H9 (cell line): Measurements from ENCODE around the gene FAM53A. TPM values are rescaled to one million over a fixed set of nuclear protein-coding genes. Genes with fewer than 3 reads are reported as not detected.

Source experiments
- DNase-seq: peaks from one replicate; pipeline ENCODE4 v3.0.0-alpha.2; 2017
- H2AFZ ChIP-seq: one replicate; pipeline ENCODE4 v1.6.1; 2013; ENCODE audit warnings: mild to moderate bottlenecking, low read length, control low read depth, moderate library complexity
- H2AK5ac ChIP-seq: 2 replicates; pipeline ENCODE4 v1.6.1; 2013; ENCODE audit warnings: low read length, control low read depth, mixed read lengths; ENCODE audit not compliant: insufficient read length
- H2BK120ac ChIP-seq: one replicate; pipeline ENCODE4 v1.6.1; 2013; ENCODE audit warnings: low read depth, mild to moderate bottlenecking, low read length, control low read depth, inconsistent platforms; ENCODE audit not compliant: poor library complexity, severe bottlenecking
- H2BK12ac ChIP-seq: 2 replicates; pipeline ENCODE4 v1.6.1; 2013; ENCODE audit warnings: low read length, control low read depth, mixed read lengths, low read depth; ENCODE audit not compliant: insufficient read length
- H2BK15ac ChIP-seq: 2 replicates; pipeline ENCODE4 v1.6.1; 2013; ENCODE audit warnings: low read depth, low read length, control low read depth
- H2BK20ac ChIP-seq: one replicate; pipeline ENCODE4 v1.6.1; 2013; ENCODE audit warnings: low read depth, mild to moderate bottlenecking, low read length, control low read depth, inconsistent platforms; ENCODE audit not compliant: poor library complexity, severe bottlenecking
- H2BK5ac ChIP-seq: 2 replicates; pipeline ENCODE4 v1.6.1; 2013; ENCODE audit warnings: low read length, control low read depth, mixed read lengths; ENCODE audit not compliant: insufficient read length
- H3K14ac ChIP-seq: 2 replicates; pipeline ENCODE4 v1.6.1; 2013; ENCODE audit warnings: low read length, control low read depth; ENCODE audit not compliant: insufficient read depth
- H3K18ac ChIP-seq: 2 replicates; pipeline ENCODE4 v1.6.1; 2013; ENCODE audit warnings: low read depth, mild to moderate bottlenecking, mixed read lengths, low read length, control low read depth; ENCODE audit not compliant: insufficient read length
- H3K23ac ChIP-seq: 2 replicates; pipeline ENCODE4 v1.6.1; 2013; ENCODE audit warnings: low read length, control low read depth, mixed read lengths, low read depth; ENCODE audit not compliant: insufficient read length
- H3K23me2 ChIP-seq: 2 replicates; pipeline ENCODE4 v1.6.1; 2013; ENCODE audit warnings: low read depth, mild to moderate bottlenecking, mixed read lengths, low read length, control low read depth; ENCODE audit not compliant: insufficient read length, poor library complexity, severe bottlenecking
- H3K27ac ChIP-seq: 2 replicates; pipeline ENCODE4 v1.5.1; 2013; ENCODE audit warnings: low read length, control low read depth, mixed read lengths, low read depth; ENCODE audit not compliant: insufficient read length
- H3K27me3 ChIP-seq: 2 replicates; pipeline ENCODE4 v1.6.1; 2013; ENCODE audit warnings: low read length, control low read depth, inconsistent platforms; ENCODE audit not compliant: insufficient read depth
- H3K4ac ChIP-seq: 2 replicates; pipeline ENCODE4 v1.6.1; 2013; ENCODE audit warnings: low read depth, mild to moderate bottlenecking, control low read depth, inconsistent platforms, low read length, moderate library complexity
- H3K4me1 ChIP-seq: 2 replicates; pipeline ENCODE4 v1.6.1; 2013; ENCODE audit warnings: low read length, control low read depth, inconsistent platforms; ENCODE audit not compliant: insufficient read depth
- H3K4me2 ChIP-seq: 2 replicates; pipeline ENCODE4 v1.6.1; 2013; ENCODE audit warnings: low read length, control low read depth, mixed read lengths; ENCODE audit not compliant: insufficient read length, insufficient read depth
- H3K56ac ChIP-seq: 2 replicates; pipeline ENCODE4 v1.6.1; 2013; ENCODE audit warnings: low read depth, mild to moderate bottlenecking, mixed read lengths, low read length, control low read depth; ENCODE audit not compliant: insufficient read length
- H3K79me1 ChIP-seq: 2 replicates; pipeline ENCODE4 v1.6.1; 2013; ENCODE audit warnings: low read depth, mild to moderate bottlenecking, moderate library complexity, low read length, control low read depth, inconsistent platforms; ENCODE audit not compliant: insufficient read depth, poor library complexity, severe bottlenecking
- H3K79me2 ChIP-seq: 2 replicates; pipeline ENCODE4 v1.6.1; 2013; ENCODE audit warnings: low read length, control low read depth, inconsistent platforms; ENCODE audit not compliant: insufficient read depth
- H3K9ac ChIP-seq: 2 replicates; pipeline ENCODE4 v1.6.1; 2013; ENCODE audit warnings: low read length, control low read depth, mixed read lengths; ENCODE audit not compliant: insufficient read length; ENCODE audit errors: extremely low read depth
- H3K9me3 ChIP-seq: one replicate; pipeline ENCODE4 v1.6.1; 2013; ENCODE audit warnings: low read depth, low read length, inconsistent platforms; ENCODE audit not compliant: control insufficient read depth
- H3T11ph ChIP-seq: one replicate; pipeline ENCODE4 v1.6.1; 2013; ENCODE audit warnings: mild to moderate bottlenecking, low read length, control low read depth, inconsistent platforms
- H4K20me1 ChIP-seq: one replicate; pipeline ENCODE4 v1.6.1; 2013; ENCODE audit not compliant: control insufficient read depth, insufficient read length, insufficient read depth
- H4K5ac ChIP-seq: 2 replicates; pipeline ENCODE4 v1.6.1; 2013; ENCODE audit warnings: low read depth, mild to moderate bottlenecking, mixed read lengths, low read length, control low read depth; ENCODE audit not compliant: insufficient read length
- H4K8ac ChIP-seq: replicated peaks from 2 replicates; pipeline ENCODE4 v1.6.1; 2013; ENCODE audit warnings: low read length, control low read depth, mixed read lengths, low read depth; ENCODE audit not compliant: insufficient read length
- H4K91ac ChIP-seq: 2 replicates; pipeline ENCODE4 v1.6.1; 2013; ENCODE audit warnings: low read depth, mild to moderate bottlenecking, moderate library complexity, mixed read lengths, low read length, control low read depth; ENCODE audit not compliant: insufficient read length
- H3K27ac Mint-ChIP-seq, 3 experiments: 2 replicates in 2 of 3; 3 replicates in 1 of 3; pipeline ENCODE4 v1.8.0; 2020 to 2021; ENCODE audit warnings: mixed read lengths in 3 of 3, mild to moderate bottlenecking in 1 of 3, moderate library complexity in 1 of 3
- H3K27me3 Mint-ChIP-seq: 2 replicates; pipeline ENCODE4 v1.8.0; 2021; ENCODE audit warnings: low read depth, mild to moderate bottlenecking, moderate library complexity, mixed read lengths
- H3K36me3 Mint-ChIP-seq, 3 experiments: 2 replicates in 2 of 3; 3 replicates in 1 of 3; pipeline ENCODE4 v1.8.0; 2020 to 2021; ENCODE audit warnings: low read depth in 3 of 3, mixed read lengths in 3 of 3; ENCODE audit not compliant: insufficient read depth in 1 of 3
- H3K4me1 Mint-ChIP-seq, 2 experiments: 2 replicates each; pipeline ENCODE4 v1.8.0; 2020; ENCODE audit warnings: mixed read lengths in 2 of 2
- H3K4me3 Mint-ChIP-seq, 2 experiments: 2 replicates in 1 of 2; 3 replicates in 1 of 2; pipeline ENCODE4 v1.8.0; 2020 to 2021; ENCODE audit warnings: mild to moderate bottlenecking in 2 of 2, mixed read lengths in 2 of 2, moderate library complexity in 1 of 2
- H3K9me3 Mint-ChIP-seq, 2 experiments: 2 replicates in 1 of 2; 3 replicates in 1 of 2; pipeline ENCODE4 v1.8.0; 2020; ENCODE audit warnings: mild to moderate bottlenecking in 2 of 2, mixed read lengths in 2 of 2, moderate library complexity in 1 of 2
- CTCF ChIP-seq: fragments of 200-600 bp; sonication (generic); conservative IDR thresholded peaks from 3 replicates; pipeline ENCODE4 v1.8.0; 2021; ENCODE audit warnings: antibody characterized with exemption, mild to moderate bottlenecking
- WGBS: extraction: QIAGEN DNeasy Blood & Tissue Kit; methylation state at CpG from one replicate; pipeline ENCODE4 v1.1.7; 2013; ENCODE audit warnings: missing lambda C conversion rate, low lambda C conversion rate, mixed read lengths; ENCODE audit not compliant: insufficient read length; ENCODE audit errors: extremely low coverage; 5-methylcytosine and 5-hydroxymethylcytosine counted together
- total RNA-seq: library from RNA; stranded (reverse); gene quantifications from 2 replicates; pipeline ENCODE4 v1.2.1, GENCODE V29; 2021

The FAM53A gene
- total RNA-seq, 1 experiment from 2014 or later: 2.4 TPM

- Histone ChIP-seq H2BK12ac (no peak overlapping the region), H3K27me3 (no peaks in the 10 kb centered on the region), H3T11ph (no peak overlapping the region), H4K20me1 (no peaks in the 10 kb centered on the region), H3K4ac (no peak overlapping the region), H2BK120ac (no peak overlapping the region), H2BK15ac (no peak overlapping the region), H2AK5ac (no peak overlapping the region), H3K4me1 (no peaks in the 10 kb centered on the region), H3K56ac (no peak overlapping the region), H2BK5ac (no peak overlapping the region), H3K4me2 (no peak overlapping the region), H4K91ac (no peak overlapping the region), H3K79me1 (no peaks in the 10 kb centered on the region), H3K18ac (no peak overlapping the region), H2AFZ (no peak overlapping the region), H3K9ac (no peak overlapping the region), H4K5ac (no peak overlapping the region), H3K27ac (no peak overlapping the region), H3K14ac (no peak overlapping the region), H3K9me3 (no peaks in the 10 kb centered on the region), H3K23me2 (no peaks in the 10 kb centered on the region), H3K23ac (no peak overlapping the region), H3K79me2 (no peaks in the 10 kb centered on the region), H4K8ac (no peak overlapping the region), H2BK20ac (no peak overlapping the region)
- Mint-ChIP-seq H3K27me3 (no peaks in the 10 kb centered on the region; the same call in 1 of the 2 replicates), H3K36me3 (no peaks in the 10 kb centered on the region; a peak in 1 of 7 replicates), H3K27ac (no peak overlapping the region), H3K4me3 (no peak overlapping the region), H3K4me1 (peaks cover 0 to 12% of the 10 kb centered on the region in 2 experiments; a peak in 2 of 4 replicates), H3K9me3 (no peaks in the 10 kb centered on the region)
- DNase-seq: no peak
- WGBS: no CpG with 5 or more reads among the region's 19 CpGs
- no peak for TF ChIP-seq CTCF
These were observed 79.4 kb downstream of the FAM53A start for GRCh38 chr4:1604706-1605205.
